Activated B cell treated with CpG ODN at 0.5 μM for 24 hours (primary cell): Measurements from ENCODE around the gene ZHX3. TPM values are rescaled to one million over a fixed set of nuclear protein-coding genes. Genes with fewer than 3 reads are reported as not detected.

Experiments used
- ATAC-seq: fragments of 200-7000 bp; cut with Tn5 transposase; one replicate; pipeline ENCODE4 v1.10.0; 2021; ENCODE audit warnings: low read depth, mild to moderate bottlenecking, moderate library complexity
- CTCF ChIA-PET: fragments of 350-600 bp; sonication (Branson Sonifier 250); formaldehyde crosslinking; loops from one replicate; lab custom pipeline; 2021; ENCODE audit warnings: antibody characterized with exemption; lab: Charles Lee
- POLR2A ChIA-PET: fragments of 350-600 bp; sonication (Branson Sonifier 250); formaldehyde crosslinking; loops from one replicate; lab custom pipeline; 2021; ENCODE audit warnings: antibody characterized with exemption; lab: Charles Lee
- DNase-seq: peaks from one replicate; pipeline ENCODE4 v3.0.0; 2022
- H3K27ac Mint-ChIP-seq: one replicate; pipeline ENCODE4 v1.8.0; 2020; ENCODE audit warnings: mixed read lengths
- H3K27me3 Mint-ChIP-seq: one replicate; pipeline ENCODE4 v1.8.0; 2021; ENCODE audit warnings: mixed read lengths
- H3K36me3 Mint-ChIP-seq: one replicate; pipeline ENCODE4 v1.8.0; 2021; ENCODE audit warnings: low read depth, mixed read lengths
- H3K4me1 Mint-ChIP-seq: one replicate; pipeline ENCODE4 v1.8.0; 2021; ENCODE audit warnings: mixed read lengths
- H3K4me3 Mint-ChIP-seq: one replicate; pipeline ENCODE4 v1.8.0; 2020; ENCODE audit warnings: mild to moderate bottlenecking, mixed read lengths
- H3K9me3 Mint-ChIP-seq: one replicate; pipeline ENCODE4 v1.8.0; 2020; ENCODE audit warnings: mixed read lengths
- intact Hi-C: fragments of 100-400 bp; cut with micrococcal nuclease; formaldehyde crosslinking; loops from one replicate; pipeline ENCODE4 v1.15.1; 2024
- total RNA-seq: library from RNA; stranded (reverse); gene quantifications from 2 replicates; pipeline ENCODE4 v1.2.3, GENCODE V29; 2022
- TF ChIP-seq, protein P1 (sequence below): fragments of 200-600 bp; IDR thresholded peaks from one replicate; pipeline ENCODE4 v1.8.0; 2022; ENCODE audit warnings: antibody characterized with exemption, mild to moderate bottlenecking

The ZHX3 gene
- total RNA-seq, 1 donor from 2014 or later: 21.2 TPM

DNA sequence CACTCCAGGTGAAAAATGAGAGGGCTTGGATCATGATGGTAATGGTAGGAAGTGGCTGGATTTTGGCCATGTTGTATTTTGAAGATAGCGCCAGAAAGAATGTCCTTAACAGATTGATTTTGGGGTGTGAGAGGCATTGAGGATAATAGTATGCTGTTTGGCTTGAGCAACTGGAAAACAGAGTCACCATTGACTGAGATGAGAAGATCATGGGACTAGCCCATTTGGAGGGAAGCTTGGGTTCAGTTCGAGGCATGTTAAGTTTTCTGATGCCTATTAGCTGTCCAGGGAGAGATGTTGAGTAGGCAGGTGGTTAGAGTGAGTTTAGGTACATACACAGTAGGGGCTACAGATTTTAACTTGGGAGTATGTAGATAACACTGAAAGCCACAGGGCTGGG, 156.8 kb downstream of the ZHX3 start:
- Mint-ChIP-seq H3K9me3 (no peaks in the 10 kb centered on the region), H3K4me1 (peaks cover 43% of the 10 kb centered on the region), H3K27ac (no peak overlapping the region), H3K36me3 (peaks cover 58% of the 10 kb centered on the region), H3K4me3 (no peak overlapping the region), H3K27me3 (no peaks in the 10 kb centered on the region)
- DNase-seq: no peak
- POLR2A ChIA-PET: no interaction called here
- ATAC-seq: no peak
- intact Hi-C loops: no loop called here
- TF ChIP-seq, protein P1, sequence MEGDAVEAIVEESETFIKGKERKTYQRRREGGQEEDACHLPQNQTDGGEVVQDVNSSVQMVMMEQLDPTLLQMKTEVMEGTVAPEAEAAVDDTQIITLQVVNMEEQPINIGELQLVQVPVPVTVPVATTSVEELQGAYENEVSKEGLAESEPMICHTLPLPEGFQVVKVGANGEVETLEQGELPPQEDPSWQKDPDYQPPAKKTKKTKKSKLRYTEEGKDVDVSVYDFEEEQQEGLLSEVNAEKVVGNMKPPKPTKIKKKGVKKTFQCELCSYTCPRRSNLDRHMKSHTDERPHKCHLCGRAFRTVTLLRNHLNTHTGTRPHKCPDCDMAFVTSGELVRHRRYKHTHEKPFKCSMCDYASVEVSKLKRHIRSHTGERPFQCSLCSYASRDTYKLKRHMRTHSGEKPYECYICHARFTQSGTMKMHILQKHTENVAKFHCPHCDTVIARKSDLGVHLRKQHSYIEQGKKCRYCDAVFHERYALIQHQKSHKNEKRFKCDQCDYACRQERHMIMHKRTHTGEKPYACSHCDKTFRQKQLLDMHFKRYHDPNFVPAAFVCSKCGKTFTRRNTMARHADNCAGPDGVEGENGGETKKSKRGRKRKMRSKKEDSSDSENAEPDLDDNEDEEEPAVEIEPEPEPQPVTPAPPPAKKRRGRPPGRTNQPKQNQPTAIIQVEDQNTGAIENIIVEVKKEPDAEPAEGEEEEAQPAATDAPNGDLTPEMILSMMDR: no peak
- CTCF ChIA-PET: interaction anchor here (4.5 kb wide), 1 partner anchor 26 kb away, joined by 44 read pairs; no protein-coding TSS in a partner anchor

DNA sequence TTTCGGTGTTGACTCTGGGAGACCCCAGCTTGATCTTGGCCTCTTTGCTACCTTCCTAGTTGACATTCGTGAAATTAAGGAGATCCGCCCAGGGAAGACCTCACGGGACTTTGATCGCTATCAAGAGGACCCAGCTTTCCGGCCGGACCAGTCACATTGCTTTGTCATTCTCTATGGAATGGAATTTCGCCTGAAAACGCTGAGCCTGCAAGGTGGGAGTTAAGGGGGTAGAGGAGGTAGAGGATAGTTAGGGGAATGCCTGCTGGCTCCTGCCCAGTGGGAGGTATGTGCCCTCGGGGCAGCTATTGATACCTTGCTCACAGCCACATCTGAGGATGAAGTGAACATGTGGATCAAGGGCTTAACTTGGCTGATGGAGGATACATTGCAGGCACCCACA, 158.0 kb downstream of the ZHX3 start:
- Mint-ChIP-seq H3K27me3 (no peaks in the 10 kb centered on the region), H3K27ac (peak overlapping the region; percentile 35), H3K9me3 (no peaks in the 10 kb centered on the region), H3K4me1 (peaks cover 54% of the 10 kb centered on the region), H3K4me3 (no peak overlapping the region), H3K36me3 (peaks cover 46% of the 10 kb centered on the region)
- ATAC-seq: no peak
- intact Hi-C loops: no loop called here
- ChIA-PET POLR2A (interaction anchor here (1.0 kb wide), 1 partner anchor 9 kb away, joined by 3 read pairs; no protein-coding TSS in a partner anchor), CTCF (interaction anchor here (4.5 kb wide), 1 partner anchor 24 kb away, joined by 44 read pairs; no protein-coding TSS in a partner anchor)
- TF ChIP-seq, protein P1: no peak
- DNase-seq: no peak

DNA sequence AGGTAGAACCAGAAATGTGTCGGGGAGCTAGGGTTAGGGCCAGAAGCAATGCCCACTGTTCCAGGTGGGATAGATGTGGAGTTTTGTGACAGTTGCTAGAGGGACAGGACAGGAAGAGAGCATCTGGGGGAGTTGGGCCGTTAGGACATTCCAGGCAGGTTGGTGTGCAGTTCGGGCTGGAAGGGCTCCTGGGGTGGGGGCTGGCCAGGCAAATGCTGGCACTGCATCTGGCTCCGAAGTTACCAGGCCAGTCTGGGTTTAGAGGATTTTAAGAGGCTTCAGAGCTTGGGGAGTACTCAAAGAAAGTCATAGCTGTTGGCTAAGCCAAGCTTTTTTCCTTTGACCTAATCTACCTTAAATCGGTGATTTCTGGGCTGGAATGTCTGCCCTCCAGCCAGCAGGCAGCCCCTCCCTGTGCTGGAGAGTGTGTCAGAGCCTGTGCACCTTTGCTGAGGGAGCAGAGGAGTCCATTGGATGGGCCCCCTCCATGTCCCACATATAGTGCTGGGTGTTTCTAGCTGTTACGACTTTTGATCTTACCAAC, 159.4 kb downstream of the ZHX3 start:
- H3K4me1 Mint-ChIP-seq: peaks cover 62% of the 10 kb centered on the region
- CTCF ChIA-PET: interaction anchor here (1.1 to 4.6 kb wide), 4 partner anchors 14 to 182 kb away, joined by 3 to 44 read pairs (median 20); partner anchors contain the start of gene LPIN3
- intact Hi-C loops: no loop called here
- POLR2A ChIA-PET: interaction anchor here (1.0 to 2.9 kb wide), 5 partner anchors 21 to 535 kb away, joined by 3 to 47 read pairs (median 4); partner anchors contain the start of gene PLCG1
- ATAC-seq (no peak), DNase-seq (no peak)
- H3K36me3 Mint-ChIP-seq: peaks cover 32% of the 10 kb centered on the region
- TF ChIP-seq, protein P1: no peak
- H3K9me3 Mint-ChIP-seq: no peaks in the 10 kb centered on the region
- peak overlapping the region; percentile 88 for H3K27ac Mint-ChIP-seq
- H3K4me3 Mint-ChIP-seq: peak overlapping the region; percentile 2
- H3K27me3 Mint-ChIP-seq: no peaks in the 10 kb centered on the region

DNA sequence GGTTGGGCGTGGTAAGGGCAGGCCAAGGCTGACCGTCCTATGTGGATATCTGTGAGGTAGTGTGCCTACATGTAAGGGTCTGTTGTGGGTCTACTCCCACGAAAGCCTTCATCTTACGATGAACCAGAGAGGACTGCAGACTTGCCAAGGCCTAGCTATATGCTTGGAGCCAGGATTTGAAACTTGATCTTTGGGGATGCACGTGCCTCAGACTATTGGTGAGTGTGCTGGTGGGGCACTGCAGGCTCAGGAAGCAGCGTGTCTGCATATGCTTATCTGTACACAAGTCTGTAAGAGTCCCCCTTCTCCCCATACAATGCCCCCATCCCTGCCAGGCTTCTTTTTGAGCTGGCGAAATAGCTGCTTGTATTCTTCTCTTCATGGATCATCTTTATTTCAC, 162.3 kb downstream of the ZHX3 start:
- peaks cover 8% of the 10 kb centered on the region for H3K36me3 Mint-ChIP-seq
- intact Hi-C loops: no loop called here
- TF ChIP-seq, protein P1: no peak
- H3K27me3 Mint-ChIP-seq: no peaks in the 10 kb centered on the region
- no peak overlapping the region for H3K4me3 Mint-ChIP-seq
- CTCF ChIA-PET: interaction anchor here (2.1 to 4.6 kb wide), 3 partner anchors 17 to 185 kb away, joined by 8 to 24 read pairs (median 17); partner anchors contain the start of gene LPIN3
- H3K4me1 Mint-ChIP-seq: peaks cover 72% of the 10 kb centered on the region
- no peaks in the 10 kb centered on the region for H3K9me3 Mint-ChIP-seq
- POLR2A ChIA-PET: interaction anchor here (0.6 to 1.8 kb wide), 3 partner anchors 17 to 175 kb away, joined by 3 to 9 read pairs (median 3); partner anchors contain the start of gene PLCG1
- peak overlapping the region; percentile 80 for H3K27ac Mint-ChIP-seq
- DNase-seq (no peak), ATAC-seq (no peak)

DNA sequence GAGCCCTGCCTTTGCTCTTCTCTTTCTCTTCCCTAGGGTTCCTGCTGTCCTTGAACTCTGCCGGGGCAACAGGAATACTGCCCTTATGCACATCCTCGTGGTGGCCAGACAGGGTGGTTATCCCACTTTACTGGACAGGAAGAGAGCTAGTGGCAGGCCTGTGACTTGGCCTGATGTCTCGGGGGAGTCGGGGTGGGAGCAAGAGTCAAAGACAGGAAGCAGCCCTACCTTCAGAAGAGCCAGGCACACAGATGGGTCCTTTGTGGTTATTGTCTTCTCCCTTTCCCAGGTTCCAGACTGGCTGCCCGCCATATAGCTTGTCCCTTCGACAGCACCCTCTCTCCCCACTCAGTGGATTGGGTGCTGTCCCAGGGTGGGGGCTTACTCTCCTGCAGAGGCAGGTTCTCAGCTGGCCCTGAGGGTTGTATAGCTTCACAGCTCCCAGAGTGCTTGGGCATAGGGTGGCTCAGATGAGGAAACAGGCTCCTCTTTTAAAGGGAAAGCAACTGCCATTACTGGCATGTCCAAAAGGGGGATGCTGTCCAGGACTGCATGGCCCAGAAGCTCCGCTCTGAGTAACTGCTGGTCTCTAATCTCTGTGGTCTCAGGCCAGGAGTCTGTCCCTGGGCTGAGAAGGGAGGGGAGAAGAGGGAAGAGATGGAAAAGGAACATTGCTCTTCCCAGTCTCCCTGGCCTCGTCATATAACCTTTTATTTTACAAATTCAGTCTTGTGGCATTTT, 162.9 kb downstream of the ZHX3 start:
- POLR2A ChIA-PET: interaction anchor here (1.2 to 1.8 kb wide), 2 partner anchors 17 to 20 kb away, joined by 3 to 9 read pairs; partner anchors contain the start of gene PLCG1
- CTCF ChIA-PET: interaction anchor here (2.1 to 4.6 kb wide), 2 partner anchors 18 to 20 kb away, joined by 8 to 24 read pairs; no protein-coding TSS in a partner anchor
- Mint-ChIP-seq H3K36me3 (peaks cover 2% of the 10 kb centered on the region), H3K27me3 (no peaks in the 10 kb centered on the region), H3K9me3 (no peaks in the 10 kb centered on the region), H3K4me3 (no peak overlapping the region), H3K4me1 (peaks cover 72% of the 10 kb centered on the region), H3K27ac (peak overlapping the region; percentile 80)
- intact Hi-C loops: no loop called here
- ATAC-seq: no peak
- DNase-seq: no peak
- TF ChIP-seq, protein P1: no peak
